OCI-LY3 (cell line): ENCODE data around the gene TRUB2.
"Not testable (repeated sequence)": the region's sequence is repeated elsewhere in the genome, so short reads cannot be mapped to it uniquely, and the experiment has no call there.

Experiments used
- H2AFZ ChIP-seq: fragments of 200-600, 300-600 bp; shearing (Covaris generic); 2 replicates; pipeline ENCODE4 v1.6.0; 2014; ENCODE audit warnings: antibody characterized with exemption, low read depth, low read length
- H3K27ac ChIP-seq: fragments of 200-600, 300-600 bp; sonication (generic); 2 replicates; pipeline ENCODE4 v1.5.1; 2014; ENCODE audit warnings: mild to moderate bottlenecking, low read length, moderate library complexity, mixed read lengths
- H3K27me3 ChIP-seq: fragments of 200-600, 300-600 bp; sonication (generic); 2 replicates; pipeline ENCODE4 v1.6.1; 2014; ENCODE audit warnings: low read depth, low read length, mixed read lengths
- H3K36me3 ChIP-seq: fragments of 200-600, 300-600 bp; sonication (generic); replicated peaks from 2 replicates; pipeline ENCODE3; 2014; ENCODE audit warnings: low read depth, low read length, mixed read lengths
- H3K4me1 ChIP-seq: fragments of 300-600, 200-600 bp; sonication (generic); 2 replicates; pipeline ENCODE4 v1.6.1; 2014; ENCODE audit warnings: low read length, mixed read lengths
- H3K4me2 ChIP-seq: fragments of 200-600, 300-600 bp; sonication (generic); 2 replicates; pipeline ENCODE4 v1.6.1; 2014; ENCODE audit warnings: low read length, mixed read lengths
- H3K4me3 ChIP-seq: fragments of 300-600, 200-600 bp; sonication (generic); 2 replicates; pipeline ENCODE4 v1.5.1; 2014; ENCODE audit warnings: antibody characterized with exemption, mild to moderate bottlenecking, low read length, moderate library complexity
- H3K79me2 ChIP-seq: fragments of 300-600, 200-600 bp; shearing (Covaris generic); 2 replicates; pipeline ENCODE4 v1.6.1; 2014; ENCODE audit warnings: mild to moderate bottlenecking, low read length, mixed read lengths
- H3K9ac ChIP-seq: fragments of 300-600, 200-600 bp; shearing (Covaris generic); 2 replicates; pipeline ENCODE4 v1.6.0; 2014; ENCODE audit warnings: mild to moderate bottlenecking, low read length, moderate library complexity
- H3K9me3 ChIP-seq: fragments of 200-600, 300-600 bp; shearing (Covaris generic); 2 replicates; pipeline ENCODE4 v1.6.1; 2014; ENCODE audit warnings: low read length, mixed read lengths; ENCODE audit not compliant: insufficient read depth
- H4K20me1 ChIP-seq: fragments of 200-600, 300-600 bp; sonication (generic); 2 replicates; pipeline ENCODE4 v1.6.1; 2016; ENCODE audit warnings: low read length, mixed read lengths; ENCODE audit not compliant: insufficient read depth
- CTCF ChIP-seq: fragments of 200-600, 300-600 bp; sonication (generic); IDR thresholded peaks from 2 replicates; pipeline ENCODE4 v1.5.1; 2014; ENCODE audit warnings: antibody characterized with exemption, low read length, low read depth
- EZH2phosphoT487 ChIP-seq: fragments of 200-600 bp; shearing (Covaris generic); IDR thresholded peaks from 2 replicates; pipeline ENCODE4 v1.6.1; 2018; ENCODE audit warnings: antibody characterized with exemption, mixed run types, low read depth

TRUB2 gene

GRCh38 chr9:128285033-128285784 is 37.0 kb downstream of the TRUB2 start:
- Histone ChIP-seq H3K27ac (no peak overlapping the region), H3K4me2 (no peak overlapping the region), H3K4me1 (no peaks in the 10 kb centered on the region), H3K9me3 (no peaks in the 10 kb centered on the region), H2AFZ (no peak overlapping the region), H3K4me3 (no peak overlapping the region), H3K27me3 (no peaks in the 10 kb centered on the region), H3K36me3 (no peaks in the 10 kb centered on the region), H3K9ac (no peak overlapping the region), H4K20me1 (no peaks in the 10 kb centered on the region), H3K79me2 (no peaks in the 10 kb centered on the region)
- TF ChIP-seq CTCF (no peak), EZH2phosphoT487 (no peak)

- Histone ChIP-seq H3K4me1 (no peaks in the 10 kb centered on the region), H3K27me3 (no peaks in the 10 kb centered on the region), H3K4me2 (no peak overlapping the region), H3K36me3 (no peaks in the 10 kb centered on the region), H3K9ac (no peak overlapping the region), H3K9me3 (no peaks in the 10 kb centered on the region), H3K27ac (no peak overlapping the region), H4K20me1 (no peaks in the 10 kb centered on the region), H3K79me2 (no peaks in the 10 kb centered on the region), H2AFZ (no peak overlapping the region), H3K4me3 (no peak overlapping the region)
- no peak for TF ChIP-seq EZH2phosphoT487
- TF ChIP-seq CTCF, result no peak
Measured at GRCh38 chr9:128282500-128282899, 39.7 kb downstream of the TRUB2 start.

GRCh38 chr9:128280084-128280622 is 42.1 kb downstream of the TRUB2 start:
- Histone ChIP-seq H3K9me3 (no peaks in the 10 kb centered on the region), H3K4me2 (no peak overlapping the region)
- TF ChIP-seq CTCF (no peak), EZH2phosphoT487 (no peak)

GRCh38 chr9:128279088-128280073 is 42.9 kb downstream of the TRUB2 start:
- not testable (repeated sequence) for H4K20me1 ChIP-seq, H3K9me3 ChIP-seq, H3K4me2 ChIP-seq, H3K27ac ChIP-seq, H3K9ac ChIP-seq, H3K27me3 ChIP-seq, H3K4me3 ChIP-seq, H2AFZ ChIP-seq, H3K36me3 ChIP-seq
- Histone ChIP-seq H3K4me1 (peaks cover 11% of the 10 kb centered on the region), H3K79me2 (peaks cover 13% of the 10 kb centered on the region)

More at GRCh38 chr9:128280084-128280622, 42.1 kb downstream of the TRUB2 start:
- Histone ChIP-seq H3K36me3 (no peaks in the 10 kb centered on the region), H3K4me3 (no peak overlapping the region), H3K4me1 (peaks cover 5% of the 10 kb centered on the region), H3K9ac (no peak overlapping the region), H3K27me3 (no peaks in the 10 kb centered on the region), H3K27ac (no peak overlapping the region), H2AFZ (no peak overlapping the region), H3K79me2 (peaks cover 5% of the 10 kb centered on the region), H4K20me1 (no peaks in the 10 kb centered on the region)
